Peyer's patch (tissue), 4 donors: ENCODE data around the gene ANKRD11. TPM values are rescaled to one million over a fixed set of nuclear protein-coding genes. Genes with fewer than 3 reads are reported as not detected.

Experiments
- DNase-seq, 3 donors: peaks; one replicate each; pipeline ENCODE4 v3.0.0-alpha.2; 2017 to 2019
- H3K27ac ChIP-seq, 4 donors: fragments of 200-600 bp; sonication (generic); one replicate each; pipeline ENCODE4 v1.5.1; 2016 to 2019
- H3K27me3 ChIP-seq, 2 donors: fragments of 200-600 bp; sonication (generic); one replicate each; pipeline ENCODE4 v1.5.1; 2019
- H3K36me3 ChIP-seq, 3 donors: fragments of 200-600 bp; sonication (generic); one replicate each; pipeline ENCODE4 v1.5.1; 2016 to 2019
- H3K4me1 ChIP-seq, 4 donors: fragments of 200-600 bp; sonication (generic); one replicate each; pipeline ENCODE4 v1.5.1; 2016 to 2019
- H3K4me3 ChIP-seq, 4 donors: fragments of 200-600 bp; sonication (generic); 1 replicate in 3 of 4; 2 replicates in 1 of 4; pipeline ENCODE4 v1.5.1; 2016 to 2019; ENCODE audit warnings: mild to moderate bottlenecking in 1 of 4
- H3K9me3 ChIP-seq, 4 donors: fragments of 200-600 bp; sonication (generic); one replicate each; pipeline ENCODE4 v1.5.1; 2016 to 2019; ENCODE audit warnings: mild to moderate bottlenecking in 1 of 4
- CTCF ChIP-seq, 6 experiments: fragments of 450-650 bp in 4 of 6; fragments of 200-600 bp in 2 of 6; sonication (generic) in 1 of 6; IDR thresholded peaks; one replicate each; pipeline ENCODE4 v1.5.1; 2017 to 2019; ENCODE audit warnings: antibody characterized with exemption in 6 of 6, mild to moderate bottlenecking in 3 of 6, moderate library complexity in 1 of 6
- POLR2A ChIP-seq, 2 donors: fragments of 450-650 bp; IDR thresholded peaks; one replicate each; pipeline ENCODE4 v1.5.1; 2017; ENCODE audit warnings: antibody characterized with exemption in 2 of 2, mild to moderate bottlenecking in 2 of 2, moderate library complexity in 2 of 2
- total RNA-seq, 4 donors: library from RNA; depleted of rRNA; stranded (reverse); fragments of >200 nt; gene quantifications; one replicate each; pipeline ENCODE4 v1.1.0, GENCODE V29; 2016

ANKRD11 gene
- total RNA-seq, 4 donors from 2014 or later = 177 to 227 (median 211) TPM

GRCh38 chr16:89317101-89317671 lies 173.2 kb downstream of the ANKRD11 start:
- Histone ChIP-seq H3K9me3 (no peaks in the 10 kb centered on the region), H3K27ac (peak overlapping the region in 2 of 4 donors; percentile 71 to 73), H3K36me3 (peaks cover 0 to 24% (median 0%) of the 10 kb centered on the region in 3 donors), H3K4me3 (no peak overlapping the region), H3K27me3 (no peaks in the 10 kb centered on the region), H3K4me1 (peaks cover 9 to 99% (median 53%) of the 10 kb centered on the region in 4 donors)
- no peak for TF ChIP-seq CTCF (IDR thresholded peaks at IDR 0.05)
- no peak for TF ChIP-seq POLR2A (IDR thresholded peaks at IDR 0.05)
- no peak for DNase-seq

- peaks cover 0 to 28% (median 0%) of the 10 kb centered on the region in 3 donors for H3K36me3 ChIP-seq
- peak overlapping the region; percentile 30 to 73 (median 70) for H3K27ac ChIP-seq
- no peak for DNase-seq
- TF ChIP-seq POLR2A (IDR thresholded peaks at IDR 0.05) (no peak), CTCF (IDR thresholded peaks at IDR 0.05) (no peak)
- no peaks in the 10 kb centered on the region for H3K27me3 ChIP-seq
- peaks cover 9 to 97% (median 52%) of the 10 kb centered on the region in 4 donors for H3K4me1 ChIP-seq
- no peaks in the 10 kb centered on the region for H3K9me3 ChIP-seq
- H3K4me3 ChIP-seq = no peak overlapping the region
Observed at GRCh38 chr16:89316701-89317100, 173.7 kb downstream of the ANKRD11 start.

- Histone ChIP-seq H3K27ac (peak overlapping the region; percentile 69 to 73 (median 70)), H3K9me3 (no peaks in the 10 kb centered on the region), H3K36me3 (peaks cover 0 to 31% (median 0%) of the 10 kb centered on the region in 3 donors), H3K4me3 (no peak overlapping the region), H3K4me1 (peaks cover 7 to 91% (median 52%) of the 10 kb centered on the region in 4 donors), H3K27me3 (no peaks in the 10 kb centered on the region)
- peak; percentile 69 to 87 (median 69) for DNase-seq
- TF ChIP-seq CTCF (IDR thresholded peaks at IDR 0.05) (no peak), POLR2A (IDR thresholded peaks at IDR 0.05) (no peak)
Observed at GRCh38 chr16:89315791-89316581, 174.4 kb downstream of the ANKRD11 start.

GRCh38 chr16:89315271-89315670 lies 175.1 kb downstream of the ANKRD11 start:
- Histone ChIP-seq H3K4me3 (no peak overlapping the region), H3K9me3 (no peaks in the 10 kb centered on the region), H3K27me3 (no peaks in the 10 kb centered on the region), H3K36me3 (peaks cover 0 to 31% (median 0%) of the 10 kb centered on the region in 3 donors), H3K27ac (peak overlapping the region; percentile 69 to 73 (median 70)), H3K4me1 (peaks cover 0 to 84% (median 45%) of the 10 kb centered on the region in 4 donors)
- no peak for TF ChIP-seq CTCF (IDR thresholded peaks at IDR 0.05)
- no peak for TF ChIP-seq POLR2A (IDR thresholded peaks at IDR 0.05)
- no peak for DNase-seq

GRCh38 chr16:89314854-89315253 lies 175.5 kb downstream of the ANKRD11 start:
- peaks cover 0 to 31% (median 0%) of the 10 kb centered on the region in 3 donors for H3K36me3 ChIP-seq
- H3K27ac ChIP-seq = peak overlapping the region; percentile 69 to 73 (median 70)
- TF ChIP-seq CTCF (IDR thresholded peaks at IDR 0.05) = no peak
- TF ChIP-seq POLR2A (IDR thresholded peaks at IDR 0.05) = no peak
- H3K9me3 ChIP-seq = no peaks in the 10 kb centered on the region
- no peak overlapping the region for H3K4me3 ChIP-seq
- no peak for DNase-seq
- no peaks in the 10 kb centered on the region for H3K27me3 ChIP-seq
- peaks cover 0 to 79% (median 41%) of the 10 kb centered on the region in 4 donors for H3K4me1 ChIP-seq
